NT2/D1 (cell line): ENCODE results near the gene FAM117A.
"Not testable (repeated sequence)": the region's sequence is repeated elsewhere in the genome, so short reads cannot be mapped to it uniquely, and the experiment has no call there.

Experiments
- SUZ12 ChIP-seq: IDR thresholded peaks from 2 replicates; pipeline ENCODE4 v1.6.1; 2011; ENCODE audit not compliant: insufficient read length, insufficient read depth; ENCODE audit errors: extremely low read depth
- ZNF274 ChIP-seq: IDR thresholded peaks from 2 replicates; pipeline ENCODE4 v1.6.1; 2011; ENCODE audit warnings: mild to moderate bottlenecking, low read depth, low read length

- TF ChIP-seq ZNF274, SUZ12: not testable (repeated sequence)
Measured at GRCh38 chr17:49673679-49674078, 90.3 kb downstream of the FAM117A start.
